22Rv1 (cell line): ENCODE data around the gene RHBDF1.

ENCODE experiments used
- CTCF ChIP-seq: fragments of 450-650 bp; IDR thresholded peaks from 2 replicates; pipeline ENCODE4 v1.5.1; 2017; ENCODE audit warnings: mild to moderate bottlenecking
- ZFX ChIP-seq: fragments of 450-650 bp; IDR thresholded peaks from 2 replicates; pipeline ENCODE4 v1.6.1; 2017; ENCODE audit warnings: antibody characterized with exemption, borderline replicate concordance

- TF ChIP-seq CTCF (no peak), ZFX (no peak)
Measured at GRCh38 chr16:61879-62281, 10.6 kb downstream of the RHBDF1 start.
